ENCODE measurements around the gene MYCL. TPM values are rescaled to one million over a fixed set of nuclear protein-coding genes. Genes with fewer than 3 reads are reported as not detected.
A peak's percentile ranks its signal among the peaks of the same experiment; 100 is the strongest.
"Not testable (repeated sequence)": the region's sequence is repeated elsewhere in the genome, so short reads cannot be mapped to it uniquely, and the experiment has no call there.

Gene MYCL
- total and polyA plus RNA-seq, 2 experiments from 2014 or later, result 5.5 to 11.1 TPM

GRCh38 chr1:39925721-39926342 is 24.1 kb upstream of the MYCL start:
- peak in 1 of 2 donors; percentile 38 for DNase-seq (ENCODE audit: low read depth in 1 of 2, low spot score in 1 of 2)
- Histone ChIP-seq H3K27me3 (peaks cover 81% of the 10 kb centered on the region), H3K27ac (no peak overlapping the region)

DNA sequence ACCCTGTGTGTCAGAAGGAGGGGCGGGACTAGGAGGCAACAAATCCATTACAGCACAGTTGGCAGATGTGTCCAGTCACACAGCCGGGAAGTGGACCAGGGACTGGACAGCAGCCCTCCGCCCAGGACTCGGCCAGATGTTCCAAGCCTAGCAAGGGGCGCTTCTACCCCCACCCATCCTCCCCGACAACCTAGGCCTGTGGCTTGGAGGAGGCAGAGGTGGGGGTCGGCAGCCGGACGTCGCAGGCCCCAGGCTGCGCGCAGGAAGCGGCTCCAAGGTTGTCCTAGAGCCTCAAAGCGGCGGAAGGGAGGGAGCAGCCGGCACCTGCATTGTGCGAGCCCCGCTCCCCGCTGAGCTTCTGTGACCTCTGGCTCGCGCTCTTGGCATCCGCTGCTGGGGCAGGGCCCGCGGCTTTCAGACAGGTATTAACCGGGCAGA is 20.6 kb upstream of the MYCL start:
- no peak overlapping the region for H3K27ac ChIP-seq
- peak in 1 of 2 donors; percentile 13 for DNase-seq (ENCODE audit: low read depth in 1 of 2, low spot score in 1 of 2)

More at GRCh38 chr1:39925721-39926342, 24.1 kb upstream of the MYCL start:
- no peaks in the 10 kb centered on the region for H3K36me3 ChIP-seq
- H3K4me3 ChIP-seq, result no peak overlapping the region
- TF ChIP-seq, protein P1, sequence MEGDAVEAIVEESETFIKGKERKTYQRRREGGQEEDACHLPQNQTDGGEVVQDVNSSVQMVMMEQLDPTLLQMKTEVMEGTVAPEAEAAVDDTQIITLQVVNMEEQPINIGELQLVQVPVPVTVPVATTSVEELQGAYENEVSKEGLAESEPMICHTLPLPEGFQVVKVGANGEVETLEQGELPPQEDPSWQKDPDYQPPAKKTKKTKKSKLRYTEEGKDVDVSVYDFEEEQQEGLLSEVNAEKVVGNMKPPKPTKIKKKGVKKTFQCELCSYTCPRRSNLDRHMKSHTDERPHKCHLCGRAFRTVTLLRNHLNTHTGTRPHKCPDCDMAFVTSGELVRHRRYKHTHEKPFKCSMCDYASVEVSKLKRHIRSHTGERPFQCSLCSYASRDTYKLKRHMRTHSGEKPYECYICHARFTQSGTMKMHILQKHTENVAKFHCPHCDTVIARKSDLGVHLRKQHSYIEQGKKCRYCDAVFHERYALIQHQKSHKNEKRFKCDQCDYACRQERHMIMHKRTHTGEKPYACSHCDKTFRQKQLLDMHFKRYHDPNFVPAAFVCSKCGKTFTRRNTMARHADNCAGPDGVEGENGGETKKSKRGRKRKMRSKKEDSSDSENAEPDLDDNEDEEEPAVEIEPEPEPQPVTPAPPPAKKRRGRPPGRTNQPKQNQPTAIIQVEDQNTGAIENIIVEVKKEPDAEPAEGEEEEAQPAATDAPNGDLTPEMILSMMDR (IDR thresholded peaks at IDR 0.05; ENCODE audit: low read depth, low read length), result no peak
- H3K4me1 ChIP-seq (ENCODE audit: low read depth), result no peaks in the 10 kb centered on the region
- no peaks in the 10 kb centered on the region for H3K9me3 ChIP-seq (ENCODE audit: low read depth)

DNA sequence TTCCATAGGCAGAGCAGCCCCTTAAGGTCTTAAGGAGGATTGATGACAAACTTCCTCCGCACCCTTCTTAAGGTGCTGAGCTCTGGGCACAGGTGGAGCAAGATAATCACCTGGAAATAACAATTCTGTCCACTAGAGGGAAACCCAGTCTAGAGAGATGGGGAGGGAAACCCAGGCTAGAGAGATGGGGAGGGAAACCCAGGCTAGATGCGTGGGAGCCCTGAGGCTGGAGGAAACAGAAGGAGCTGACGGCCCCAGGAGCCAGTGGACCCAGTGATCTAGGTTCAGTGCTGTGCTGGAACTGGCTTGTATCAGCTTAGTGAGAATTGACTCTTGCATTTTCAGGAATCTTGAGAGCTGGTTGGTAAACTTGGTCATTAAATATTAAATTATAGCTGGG is 17.8 kb upstream of the MYCL start:
- DNase-seq (ENCODE audit: low read depth in 1 of 2, low spot score in 1 of 2), result peak; percentile 81

More for the DNA sequence above, 20.6 kb upstream of the MYCL start:
- Histone ChIP-seq H3K4me3 (no peak overlapping the region), H3K9me3 (ENCODE audit: low read depth) (no peaks in the 10 kb centered on the region), H3K27me3 (peaks cover 78% of the 10 kb centered on the region), H3K4me1 (ENCODE audit: low read depth) (no peaks in the 10 kb centered on the region), H3K36me3 (no peaks in the 10 kb centered on the region)
- TF ChIP-seq, protein P1 (IDR thresholded peaks at IDR 0.05; ENCODE audit: low read depth, low read length), result no peak

GRCh38 chr1:39917825-39918224 is 16.1 kb upstream of the MYCL start:
- Histone ChIP-seq H3K27ac (no peak overlapping the region), H3K27me3 (peaks cover 37% of the 10 kb centered on the region), H3K4me3 (no peak overlapping the region), H3K9me3 (ENCODE audit: low read depth) (no peaks in the 10 kb centered on the region), H3K36me3 (no peaks in the 10 kb centered on the region), H3K4me1 (ENCODE audit: low read depth) (no peaks in the 10 kb centered on the region)
- no peak for DNase-seq (ENCODE audit: low read depth in 1 of 2, low spot score in 1 of 2)
- TF ChIP-seq, protein P1 (IDR thresholded peaks at IDR 0.05; ENCODE audit: low read depth, low read length), result no peak

More for the DNA sequence above, 17.8 kb upstream of the MYCL start:
- Histone ChIP-seq H3K27ac (no peak overlapping the region), H3K27me3 (peaks cover 55% of the 10 kb centered on the region), H3K4me1 (ENCODE audit: low read depth) (no peaks in the 10 kb centered on the region), H3K36me3 (no peaks in the 10 kb centered on the region), H3K4me3 (no peak overlapping the region), H3K9me3 (ENCODE audit: low read depth) (no peaks in the 10 kb centered on the region)
- TF ChIP-seq, protein P1 (IDR thresholded peaks at IDR 0.05; ENCODE audit: low read depth, low read length), result peak; percentile 64

GRCh38 chr1:39915499-39916129 is 13.9 kb upstream of the MYCL start:
- H3K4me1 ChIP-seq (ENCODE audit: low read depth), result no peaks in the 10 kb centered on the region
- no peak for DNase-seq (ENCODE audit: low read depth in 1 of 2, low spot score in 1 of 2)
- H3K4me3 ChIP-seq, result no peak overlapping the region
- no peaks in the 10 kb centered on the region for H3K9me3 ChIP-seq (ENCODE audit: low read depth)
- peaks cover 15% of the 10 kb centered on the region for H3K27me3 ChIP-seq
- no peak overlapping the region for H3K27ac ChIP-seq
- H3K36me3 ChIP-seq, result no peaks in the 10 kb centered on the region
- TF ChIP-seq, protein P1 (IDR thresholded peaks at IDR 0.05; ENCODE audit: low read depth, low read length), result no peak

DNA sequence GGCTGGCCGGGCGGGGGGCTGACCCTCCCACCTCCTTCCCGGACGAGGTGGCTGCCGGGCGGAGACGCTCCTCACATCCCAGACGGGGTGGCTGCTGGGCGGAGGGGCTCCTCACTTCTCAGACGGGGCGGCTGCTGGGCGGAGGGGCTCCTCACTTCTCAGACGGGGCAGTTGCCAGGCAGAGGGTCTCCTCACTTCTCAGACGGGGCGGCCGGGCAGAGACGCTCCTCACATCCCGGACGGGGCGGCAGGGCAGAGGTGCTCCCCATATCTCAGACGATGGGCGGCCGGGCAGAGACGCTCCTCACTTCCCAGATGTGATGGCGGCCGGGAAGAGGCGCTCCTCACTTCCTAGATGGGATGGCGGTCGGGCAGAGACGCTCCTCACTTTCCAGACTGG is 11.4 kb upstream of the MYCL start:
- H3K4me3 ChIP-seq; DNase-seq (ENCODE audit: low read depth in 1 of 2, low spot score in 1 of 2); H3K9me3 ChIP-seq (ENCODE audit: low read depth); H3K36me3 ChIP-seq; H3K27ac ChIP-seq; H3K27me3 ChIP-seq; H3K4me1 ChIP-seq (ENCODE audit: low read depth): not testable (repeated sequence)

Measured in cardiac muscle cell (in vitro differentiated cells and primary cell).